H9 (cell line): Measurements from ENCODE around the gene IQGAP2. TPM values are rescaled to one million over a fixed set of nuclear protein-coding genes. Genes with fewer than 3 reads are reported as not detected.

ENCODE experiments used
- DNase-seq: peaks from one replicate; pipeline ENCODE4 v3.0.0-alpha.2; 2017
- H2AFZ ChIP-seq: one replicate; pipeline ENCODE4 v1.6.1; 2013; ENCODE audit warnings: mild to moderate bottlenecking, low read length, control low read depth, moderate library complexity
- H2AK5ac ChIP-seq: 2 replicates; pipeline ENCODE4 v1.6.1; 2013; ENCODE audit warnings: low read length, control low read depth, mixed read lengths; ENCODE audit not compliant: insufficient read length
- H2BK120ac ChIP-seq: one replicate; pipeline ENCODE4 v1.6.1; 2013; ENCODE audit warnings: low read depth, mild to moderate bottlenecking, low read length, control low read depth, inconsistent platforms; ENCODE audit not compliant: poor library complexity, severe bottlenecking
- H2BK12ac ChIP-seq: 2 replicates; pipeline ENCODE4 v1.6.1; 2013; ENCODE audit warnings: low read length, control low read depth, mixed read lengths, low read depth; ENCODE audit not compliant: insufficient read length
- H2BK15ac ChIP-seq: 2 replicates; pipeline ENCODE4 v1.6.1; 2013; ENCODE audit warnings: low read depth, low read length, control low read depth
- H2BK20ac ChIP-seq: one replicate; pipeline ENCODE4 v1.6.1; 2013; ENCODE audit warnings: low read depth, mild to moderate bottlenecking, low read length, control low read depth, inconsistent platforms; ENCODE audit not compliant: poor library complexity, severe bottlenecking
- H2BK5ac ChIP-seq: 2 replicates; pipeline ENCODE4 v1.6.1; 2013; ENCODE audit warnings: low read length, control low read depth, mixed read lengths; ENCODE audit not compliant: insufficient read length
- H3K14ac ChIP-seq: 2 replicates; pipeline ENCODE4 v1.6.1; 2013; ENCODE audit warnings: low read length, control low read depth; ENCODE audit not compliant: insufficient read depth
- H3K18ac ChIP-seq: 2 replicates; pipeline ENCODE4 v1.6.1; 2013; ENCODE audit warnings: low read depth, mild to moderate bottlenecking, mixed read lengths, low read length, control low read depth; ENCODE audit not compliant: insufficient read length
- H3K23ac ChIP-seq: 2 replicates; pipeline ENCODE4 v1.6.1; 2013; ENCODE audit warnings: low read length, control low read depth, mixed read lengths, low read depth; ENCODE audit not compliant: insufficient read length
- H3K23me2 ChIP-seq: 2 replicates; pipeline ENCODE4 v1.6.1; 2013; ENCODE audit warnings: low read depth, mild to moderate bottlenecking, mixed read lengths, low read length, control low read depth; ENCODE audit not compliant: insufficient read length, poor library complexity, severe bottlenecking
- H3K27ac ChIP-seq: 2 replicates; pipeline ENCODE4 v1.5.1; 2013; ENCODE audit warnings: low read length, control low read depth, mixed read lengths, low read depth; ENCODE audit not compliant: insufficient read length
- H3K27me3 ChIP-seq: 2 replicates; pipeline ENCODE4 v1.6.1; 2013; ENCODE audit warnings: low read length, control low read depth, inconsistent platforms; ENCODE audit not compliant: insufficient read depth
- H3K4ac ChIP-seq: 2 replicates; pipeline ENCODE4 v1.6.1; 2013; ENCODE audit warnings: low read depth, mild to moderate bottlenecking, control low read depth, inconsistent platforms, low read length, moderate library complexity
- H3K4me1 ChIP-seq: 2 replicates; pipeline ENCODE4 v1.6.1; 2013; ENCODE audit warnings: low read length, control low read depth, inconsistent platforms; ENCODE audit not compliant: insufficient read depth
- H3K4me2 ChIP-seq: 2 replicates; pipeline ENCODE4 v1.6.1; 2013; ENCODE audit warnings: low read length, control low read depth, mixed read lengths; ENCODE audit not compliant: insufficient read length, insufficient read depth
- H3K56ac ChIP-seq: 2 replicates; pipeline ENCODE4 v1.6.1; 2013; ENCODE audit warnings: low read depth, mild to moderate bottlenecking, mixed read lengths, low read length, control low read depth; ENCODE audit not compliant: insufficient read length
- H3K79me1 ChIP-seq: 2 replicates; pipeline ENCODE4 v1.6.1; 2013; ENCODE audit warnings: low read depth, mild to moderate bottlenecking, moderate library complexity, low read length, control low read depth, inconsistent platforms; ENCODE audit not compliant: insufficient read depth, poor library complexity, severe bottlenecking
- H3K79me2 ChIP-seq: 2 replicates; pipeline ENCODE4 v1.6.1; 2013; ENCODE audit warnings: low read length, control low read depth, inconsistent platforms; ENCODE audit not compliant: insufficient read depth
- H3K9ac ChIP-seq: 2 replicates; pipeline ENCODE4 v1.6.1; 2013; ENCODE audit warnings: low read length, control low read depth, mixed read lengths; ENCODE audit not compliant: insufficient read length; ENCODE audit errors: extremely low read depth
- H3K9me3 ChIP-seq: one replicate; pipeline ENCODE4 v1.6.1; 2013; ENCODE audit warnings: low read depth, low read length, inconsistent platforms; ENCODE audit not compliant: control insufficient read depth
- H3T11ph ChIP-seq: one replicate; pipeline ENCODE4 v1.6.1; 2013; ENCODE audit warnings: mild to moderate bottlenecking, low read length, control low read depth, inconsistent platforms
- H4K20me1 ChIP-seq: one replicate; pipeline ENCODE4 v1.6.1; 2013; ENCODE audit not compliant: control insufficient read depth, insufficient read length, insufficient read depth
- H4K5ac ChIP-seq: 2 replicates; pipeline ENCODE4 v1.6.1; 2013; ENCODE audit warnings: low read depth, mild to moderate bottlenecking, mixed read lengths, low read length, control low read depth; ENCODE audit not compliant: insufficient read length
- H4K8ac ChIP-seq: replicated peaks from 2 replicates; pipeline ENCODE4 v1.6.1; 2013; ENCODE audit warnings: low read length, control low read depth, mixed read lengths, low read depth; ENCODE audit not compliant: insufficient read length
- H4K91ac ChIP-seq: 2 replicates; pipeline ENCODE4 v1.6.1; 2013; ENCODE audit warnings: low read depth, mild to moderate bottlenecking, moderate library complexity, mixed read lengths, low read length, control low read depth; ENCODE audit not compliant: insufficient read length
- H3K27ac Mint-ChIP-seq, 3 experiments: 2 replicates in 2 of 3; 3 replicates in 1 of 3; pipeline ENCODE4 v1.8.0; 2020 to 2021; ENCODE audit warnings: mixed read lengths in 3 of 3, mild to moderate bottlenecking in 1 of 3, moderate library complexity in 1 of 3
- H3K27me3 Mint-ChIP-seq: 2 replicates; pipeline ENCODE4 v1.8.0; 2021; ENCODE audit warnings: low read depth, mild to moderate bottlenecking, moderate library complexity, mixed read lengths
- H3K36me3 Mint-ChIP-seq, 3 experiments: 2 replicates in 2 of 3; 3 replicates in 1 of 3; pipeline ENCODE4 v1.8.0; 2020 to 2021; ENCODE audit warnings: low read depth in 3 of 3, mixed read lengths in 3 of 3; ENCODE audit not compliant: insufficient read depth in 1 of 3
- H3K4me1 Mint-ChIP-seq, 2 experiments: 2 replicates each; pipeline ENCODE4 v1.8.0; 2020; ENCODE audit warnings: mixed read lengths in 2 of 2
- H3K4me3 Mint-ChIP-seq, 2 experiments: 2 replicates in 1 of 2; 3 replicates in 1 of 2; pipeline ENCODE4 v1.8.0; 2020 to 2021; ENCODE audit warnings: mild to moderate bottlenecking in 2 of 2, mixed read lengths in 2 of 2, moderate library complexity in 1 of 2
- H3K9me3 Mint-ChIP-seq, 2 experiments: 2 replicates in 1 of 2; 3 replicates in 1 of 2; pipeline ENCODE4 v1.8.0; 2020; ENCODE audit warnings: mild to moderate bottlenecking in 2 of 2, mixed read lengths in 2 of 2, moderate library complexity in 1 of 2
- CTCF ChIP-seq: fragments of 200-600 bp; sonication (generic); conservative IDR thresholded peaks from 3 replicates; pipeline ENCODE4 v1.8.0; 2021; ENCODE audit warnings: antibody characterized with exemption, mild to moderate bottlenecking
- WGBS: extraction: QIAGEN DNeasy Blood & Tissue Kit; methylation state at CpG from one replicate; pipeline ENCODE4 v1.1.7; 2013; ENCODE audit warnings: missing lambda C conversion rate, low lambda C conversion rate, mixed read lengths; ENCODE audit not compliant: insufficient read length; ENCODE audit errors: extremely low coverage; 5-methylcytosine and 5-hydroxymethylcytosine counted together
- total RNA-seq: library from RNA; stranded (reverse); gene quantifications from 2 replicates; pipeline ENCODE4 v1.2.1, GENCODE V29; 2021

Gene IQGAP2
- total RNA-seq, 1 experiment from 2014 or later, result 22.5 TPM

- H3K9me3 Mint-ChIP-seq, result no peaks in the 10 kb centered on the region
- H3K9ac ChIP-seq, result no peak overlapping the region
- no peak overlapping the region for H3K27ac Mint-ChIP-seq
- H2BK20ac ChIP-seq, result no peak overlapping the region
- no peak overlapping the region for H2BK12ac ChIP-seq
- no peak overlapping the region for H2BK15ac ChIP-seq
- no peak overlapping the region for H4K91ac ChIP-seq
- no peaks in the 10 kb centered on the region for H4K20me1 ChIP-seq
- no peak overlapping the region for H2AK5ac ChIP-seq
- no peak overlapping the region for H3K4ac ChIP-seq
- H3K14ac ChIP-seq, result no peak overlapping the region
- no peak overlapping the region for H3K4me3 Mint-ChIP-seq
- no peaks in the 10 kb centered on the region for H3K9me3 ChIP-seq
- H3K23ac ChIP-seq, result no peak overlapping the region
- no peaks in the 10 kb centered on the region for H3K23me2 ChIP-seq
- H3K79me1 ChIP-seq, result no peaks in the 10 kb centered on the region
- no peak overlapping the region for H2BK120ac ChIP-seq
- no peak overlapping the region for H2AFZ ChIP-seq
- H4K5ac ChIP-seq, result no peak overlapping the region
- no peak overlapping the region for H4K8ac ChIP-seq
- H3K4me1 ChIP-seq, result no peaks in the 10 kb centered on the region
- H3T11ph ChIP-seq, result no peak overlapping the region
- no peak overlapping the region for H3K27ac ChIP-seq
- H3K79me2 ChIP-seq, result no peaks in the 10 kb centered on the region
- H3K36me3 Mint-ChIP-seq, result peaks cover 0 to 10% (median 9%) of the 10 kb centered on the region in 3 experiments; a peak in 6 of 7 replicates
- no peak for DNase-seq
- TF ChIP-seq CTCF, result no peak
- no peak overlapping the region for H3K4me2 ChIP-seq
- H3K4me1 Mint-ChIP-seq, result no peaks in the 10 kb centered on the region
- no CpG with 5 or more reads among the region's 2 CpGs for WGBS
- no peak overlapping the region for H3K18ac ChIP-seq
- H2BK5ac ChIP-seq, result no peak overlapping the region
- H3K56ac ChIP-seq, result no peak overlapping the region
- H3K27me3 Mint-ChIP-seq, result no peaks in the 10 kb centered on the region; the same call in 1 of the 2 replicates
- H3K27me3 ChIP-seq, result no peaks in the 10 kb centered on the region
These were observed 264.4 kb downstream of the IQGAP2 start for GRCh38 chr5:76667495-76667894.
